ENCODE data around the gene PIK3CA. TPM values are rescaled to one million over a fixed set of nuclear protein-coding genes. Genes with fewer than 3 reads are reported as not detected.

Gene PIK3CA
- total and polyA plus RNA-seq, 10 donors = 4.9 to 40.2 (median 30.9) TPM

- no peaks in the 10 kb centered on the region for H3K4me1 ChIP-seq
Measured at GRCh38 chr3:179276001-179276400, 127.8 kb downstream of the PIK3CA start.

GRCh38 chr3:179276743-179277142 lies 128.6 kb downstream of the PIK3CA start:
- no peak for DNase-seq
- TF ChIP-seq POLR2AphosphoS5 (IDR thresholded peaks at IDR 0.05) (no peak), CTCF (IDR thresholded peaks at IDR 0.05 in 8 of 11, conservative IDR thresholded peaks at IDR 0.05 in 3 of 11) (no peak), POLR2A (IDR thresholded peaks at IDR 0.05) (no peak)
- intact Hi-C loops (cut with DNase I; ENCODE audit: low total_unique reads) = no loop called here
- 89 to 94% (median 92%) methylated on average over 3 of the region's 3 CpGs for WGBS, 5 donors
- no peak overlapping the region for H3K27ac ChIP-seq
- H3K36me3 ChIP-seq = no peaks in the 10 kb centered on the region
- H3K4me3 ChIP-seq = no peak overlapping the region
- peaks cover 0 to 10% (median 0%) of the 10 kb centered on the region in 7 donors for H3K27me3 ChIP-seq (replicated peaks in 1 of 7)
- H3K4me1 ChIP-seq = no peaks in the 10 kb centered on the region
- no peaks in the 10 kb centered on the region for H3K9me3 ChIP-seq

More at GRCh38 chr3:179276001-179276400, 127.8 kb downstream of the PIK3CA start:
- Histone ChIP-seq H3K27me3 (replicated peaks in 1 of 7) (peaks cover 0 to 10% (median 0%) of the 10 kb centered on the region in 7 donors), H3K9me3 (no peaks in the 10 kb centered on the region), H3K27ac (no peak overlapping the region), H3K36me3 (no peaks in the 10 kb centered on the region), H3K4me3 (no peak overlapping the region)
- no peak for DNase-seq
- intact Hi-C loops (cut with DNase I; ENCODE audit: low total_unique reads) = no loop called here
- WGBS, 5 donors = 68 to 80% (median 70%) methylated on average over 3 of the region's 3 CpGs
- TF ChIP-seq POLR2A (IDR thresholded peaks at IDR 0.05) (no peak), CTCF (IDR thresholded peaks at IDR 0.05 in 8 of 11, conservative IDR thresholded peaks at IDR 0.05 in 3 of 11) (no peak), POLR2AphosphoS5 (IDR thresholded peaks at IDR 0.05) (no peak)

- no peak overlapping the region for H3K4me3 ChIP-seq
- no peaks in the 10 kb centered on the region for H3K9me3 ChIP-seq
- no peaks in the 10 kb centered on the region for H3K4me1 ChIP-seq
- peaks cover 0 to 10% (median 0%) of the 10 kb centered on the region in 7 donors for H3K27me3 ChIP-seq (replicated peaks in 1 of 7)
- 89 to 95% (median 91%) methylated on average over 1 of the region's 1 CpG for WGBS, 5 donors
- TF ChIP-seq POLR2AphosphoS5 (IDR thresholded peaks at IDR 0.05) (no peak), POLR2A (IDR thresholded peaks at IDR 0.05) (no peak), CTCF (IDR thresholded peaks at IDR 0.05 in 8 of 11, conservative IDR thresholded peaks at IDR 0.05 in 3 of 11) (no peak)
- no peak overlapping the region for H3K27ac ChIP-seq
- no peak for DNase-seq
- no peaks in the 10 kb centered on the region for H3K36me3 ChIP-seq
- intact Hi-C loops (cut with DNase I; ENCODE audit: low total_unique reads) = no loop called here
Measured at GRCh38 chr3:179278151-179278550, 130.0 kb downstream of the PIK3CA start.

GRCh38 chr3:179278932-179279693 lies 131.0 kb downstream of the PIK3CA start:
- Histone ChIP-seq H3K9me3 (no peaks in the 10 kb centered on the region), H3K4me1 (no peaks in the 10 kb centered on the region), H3K27me3 (replicated peaks in 1 of 7) (peaks cover 0 to 10% (median 0%) of the 10 kb centered on the region in 7 donors), H3K27ac (no peak overlapping the region), H3K4me3 (no peak overlapping the region), H3K36me3 (no peaks in the 10 kb centered on the region)
- no peak for DNase-seq
- WGBS, 5 donors = 47 to 55% (median 52%) methylated on average over 4 of the region's 4 CpGs
- intact Hi-C loops (cut with DNase I; ENCODE audit: low total_unique reads) = no loop called here
- TF ChIP-seq CTCF (IDR thresholded peaks at IDR 0.05 in 8 of 11, conservative IDR thresholded peaks at IDR 0.05 in 3 of 11) = no peak
- no peak for TF ChIP-seq POLR2A (IDR thresholded peaks at IDR 0.05)
- TF ChIP-seq POLR2AphosphoS5 (IDR thresholded peaks at IDR 0.05) = no peak

Measured in spleen (tissue), 11 donors.